Measurements from ENCODE around the gene MRPL20. TPM values are rescaled to one million over a fixed set of nuclear protein-coding genes. Genes with fewer than 3 reads are reported as not detected.

MRPL20 gene
- total RNA-seq, 1 donor from 2014 or later = 150 TPM

- no peak for TF ChIP-seq CTCF (conservative IDR thresholded peaks at IDR 0.05; ENCODE audit: low read depth, low read length)
- H3K4me3 ChIP-seq (ENCODE audit: low read depth, low read length) = no peak overlapping the region
- no peak for DNase-seq (ENCODE audit: low read depth)
These were observed 53.5 kb downstream of the MRPL20 start for GRCh38 chr1:1353389-1354151.

- H3K4me3 ChIP-seq (ENCODE audit: low read depth, low read length) = no peak overlapping the region
- no peak for DNase-seq (ENCODE audit: low read depth)
- TF ChIP-seq CTCF (conservative IDR thresholded peaks at IDR 0.05; ENCODE audit: low read depth, low read length) = no peak
These were observed 54.2 kb downstream of the MRPL20 start for GRCh38 chr1:1352786-1353388.

Other genes starting within 250 kb of the MRPL20 start
- gene TTLL10, start 233.4 kb downstream of the MRPL20 start, total RNA-seq = not detected in 2 replicates
- 0.65 and 3.1 TPM in 2 replicates for gene TNFRSF18, start 200.7 kb downstream of the MRPL20 start, total RNA-seq
- gene TNFRSF4, start 193.1 kb downstream of the MRPL20 start, total RNA-seq = 0.36 and 0.40 TPM in 2 replicates
- 149 and 156 TPM in 2 replicates for gene SDF4, start 175.3 kb downstream of the MRPL20 start, total RNA-seq
- gene B3GALT6, start 175.1 kb downstream of the MRPL20 start, total RNA-seq = 34.1 and 36.6 TPM in 2 replicates
- 1.7 and 5.1 TPM in 2 replicates for gene C1QTNF12, start 160.6 kb downstream of the MRPL20 start, total RNA-seq
- 49.3 and 84.1 TPM in 2 replicates for gene UBE2J2, start 133.4 kb downstream of the MRPL20 start, total RNA-seq
- gene SCNN1D, start 126.9 kb downstream of the MRPL20 start, total RNA-seq = 0.14 and 1.5 TPM in 2 replicates
- 21.8 and 29.1 TPM in 2 replicates for gene ACAP3, start 99.4 kb downstream of the MRPL20 start, total RNA-seq
- gene PUSL1, start 98.7 kb downstream of the MRPL20 start, total RNA-seq = 46.5 and 92.7 TPM in 2 replicates
- gene INTS11, start 82.6 kb downstream of the MRPL20 start, total RNA-seq = 58.7 and 118 TPM in 2 replicates
- 40.1 and 42.4 TPM in 2 replicates for gene CPTP, start 82.5 kb downstream of the MRPL20 start, total RNA-seq
- not detected in 2 replicates for gene TAS1R3, start 76.0 kb downstream of the MRPL20 start, total RNA-seq
- 78.6 and 113 TPM in 2 replicates for gene DVL1, start 57.9 kb downstream of the MRPL20 start, total RNA-seq
- gene MXRA8, start 48.7 kb downstream of the MRPL20 start, total RNA-seq = 43.2 and 137 TPM in 2 replicates
- 258 and 347 TPM in 2 replicates for gene AURKAIP1, start 32.1 kb downstream of the MRPL20 start, total RNA-seq
- 47.3 and 96.3 TPM in 2 replicates for gene CCNL2, start 8.0 kb downstream of the MRPL20 start, total RNA-seq
- 2.7 and 4.0 TPM in 2 replicates for gene ANKRD65, start 14.0 kb upstream of the MRPL20 start, total RNA-seq
- gene VWA1, start 28.4 kb upstream of the MRPL20 start, total RNA-seq = 41.6 and 56.3 TPM in 2 replicates
- gene ATAD3C, start 42.4 kb upstream of the MRPL20 start, total RNA-seq = under 0.01 and 0.36 TPM in 2 replicates
- 42.8 and 91.2 TPM in 2 replicates for gene ATAD3B, start 64.5 kb upstream of the MRPL20 start, total RNA-seq
- gene ATAD3A, start 104.9 kb upstream of the MRPL20 start, total RNA-seq = 52.6 and 110 TPM in 2 replicates
- gene TMEM240, start 133.3 kb upstream of the MRPL20 start, total RNA-seq = 1.6 and 1.7 TPM in 2 replicates
- gene SSU72, start 167.6 kb upstream of the MRPL20 start, total RNA-seq = 136 and 147 TPM in 2 replicates
- 2.6 and 6.1 TPM in 2 replicates for gene FNDC10, start 192.8 kb upstream of the MRPL20 start, total RNA-seq
- gene MIB2, start 208.2 kb upstream of the MRPL20 start, total RNA-seq = 18.5 and 29.4 TPM in 2 replicates
- gene MMP23B, start 224.9 kb upstream of the MRPL20 start, total RNA-seq = 3.5 and 15.0 TPM in 2 replicates